IPS-20b (cell line): Measurements from ENCODE around the gene LENG9.
"Not testable (repeated sequence)": the region's sequence is repeated elsewhere in the genome, so short reads cannot be mapped to it uniquely, and the experiment has no call there.

Experiments
- H3K27ac ChIP-seq: one replicate; pipeline ENCODE4 v1.5.1; 2013; ENCODE audit warnings: low read length
- H3K27me3 ChIP-seq: 2 replicates; pipeline ENCODE4 v1.6.1; 2013; ENCODE audit warnings: mild to moderate bottlenecking, low read length, inconsistent platforms; ENCODE audit not compliant: insufficient read depth
- H3K36me3 ChIP-seq: 2 replicates; pipeline ENCODE4 v1.6.1; 2013; ENCODE audit warnings: low read depth, mild to moderate bottlenecking, inconsistent platforms, low read length, moderate library complexity; ENCODE audit not compliant: insufficient read depth
- H3K4me1 ChIP-seq: 2 replicates; pipeline ENCODE4 v1.6.1; 2013; ENCODE audit warnings: mild to moderate bottlenecking, control low read depth, inconsistent platforms, low read length, moderate library complexity; ENCODE audit not compliant: insufficient read depth
- H3K4me3 ChIP-seq: 2 replicates; pipeline ENCODE4 v1.5.1; 2013; ENCODE audit warnings: mild to moderate bottlenecking, low read length, inconsistent platforms
- H3K9ac ChIP-seq: 2 replicates; pipeline ENCODE4 v1.6.1; 2013; ENCODE audit warnings: low read depth, mild to moderate bottlenecking, inconsistent platforms, low read length, moderate library complexity
- H3K9me3 ChIP-seq: 2 replicates; pipeline ENCODE4 v1.6.1; 2013; ENCODE audit warnings: mild to moderate bottlenecking, low read depth, low read length, inconsistent platforms; ENCODE audit not compliant: insufficient read depth

The LENG9 gene

GRCh38 chr19:54463531-54464043 is at the start of gene LENG9:
Gene LENG9, minus strand, starts transcription at chr19:54463778. Its CDS starts 252 bp downstream, at chr19:54463526.
- H3K27ac ChIP-seq, result peak within 1 kb of the TSS; percentile 95
- H3K27me3 ChIP-seq, result peaks cover 17% of the 10 kb centered on the region
- no peaks in the 10 kb centered on the region for H3K9me3 ChIP-seq
- H3K4me3 ChIP-seq, result peak within 1 kb of the TSS; percentile 88
- peaks cover 34% of the 10 kb centered on the region for H3K36me3 ChIP-seq
- H3K9ac ChIP-seq, result peak within 1 kb of the TSS; percentile 88
- H3K4me1 ChIP-seq, result no peaks in the 10 kb centered on the region

GRCh38 chr19:54509200-54509940 is 45.8 kb upstream of the LENG9 start:
- not testable (repeated sequence) for H3K4me3 ChIP-seq, H3K27me3 ChIP-seq, H3K9ac ChIP-seq, H3K36me3 ChIP-seq, H3K4me1 ChIP-seq, H3K27ac ChIP-seq
- peaks cover 13% of the 10 kb centered on the region for H3K9me3 ChIP-seq

- H3K27me3 ChIP-seq, H3K27ac ChIP-seq, H3K4me1 ChIP-seq, H3K9ac ChIP-seq, H3K36me3 ChIP-seq, H3K4me3 ChIP-seq: not testable (repeated sequence)
- H3K9me3 ChIP-seq, result peaks cover 15% of the 10 kb centered on the region; the same call in 1 of the 2 replicates
These were observed 44.9 kb upstream of the LENG9 start for GRCh38 chr19:54508487-54508886.

- Histone ChIP-seq H3K27ac (no peak overlapping the region), H3K36me3 (no peaks in the 10 kb centered on the region), H3K4me1 (no peaks in the 10 kb centered on the region), H3K27me3 (no peaks in the 10 kb centered on the region), H3K9me3 (peaks cover 18% of the 10 kb centered on the region; the same call in 1 of the 2 replicates), H3K9ac (no peak overlapping the region), H3K4me3 (no peak overlapping the region)
These were observed 44.2 kb upstream of the LENG9 start for GRCh38 chr19:54507824-54508223.

GRCh38 chr19:54507038-54507717 is 43.6 kb upstream of the LENG9 start:
- H3K4me3 ChIP-seq, H3K36me3 ChIP-seq, H3K27me3 ChIP-seq, H3K9ac ChIP-seq, H3K27ac ChIP-seq, H3K4me1 ChIP-seq: not testable (repeated sequence)
- H3K9me3 ChIP-seq, result peaks cover 23% of the 10 kb centered on the region; the same call in 1 of the 2 replicates

- H3K27me3 ChIP-seq, result no peaks in the 10 kb centered on the region
- H3K27ac ChIP-seq, result no peak overlapping the region
- no peak overlapping the region; the same call in 1 of the 2 replicates for H3K4me3 ChIP-seq
- H3K4me1 ChIP-seq, result no peaks in the 10 kb centered on the region
- no peak overlapping the region for H3K9ac ChIP-seq
- H3K36me3 ChIP-seq, result no peaks in the 10 kb centered on the region
- peaks cover 26% of the 10 kb centered on the region; the same call in 1 of the 2 replicates for H3K9me3 ChIP-seq
These were observed 42.5 kb upstream of the LENG9 start for GRCh38 chr19:54506079-54506478.

- not testable (repeated sequence) for H3K36me3 ChIP-seq, H3K4me3 ChIP-seq, H3K27me3 ChIP-seq, H3K4me1 ChIP-seq, H3K9ac ChIP-seq, H3K27ac ChIP-seq
- H3K9me3 ChIP-seq, result peaks cover 31% of the 10 kb centered on the region
These were observed 42.0 kb upstream of the LENG9 start for GRCh38 chr19:54505542-54505941.

GRCh38 chr19:54502518-54503048 is 39.0 kb upstream of the LENG9 start, which contains the start of gene LAIR2:
Gene LAIR2, plus strand, starts transcription at chr19:54502831. Its CDS starts 88 bp downstream, at chr19:54502919.
- Histone ChIP-seq H3K36me3 (no peaks in the 10 kb centered on the region), H3K4me1 (no peaks in the 10 kb centered on the region), H3K9me3 (peaks cover 42% of the 10 kb centered on the region), H3K4me3 (no peak within 1 kb of the TSS), H3K27me3 (no peaks in the 10 kb centered on the region), H3K27ac (no peak within 1 kb of the TSS), H3K9ac (no peak within 1 kb of the TSS)

GRCh38 chr19:54498451-54498772 is 34.8 kb upstream of the LENG9 start:
- not testable (repeated sequence) for H3K4me3 ChIP-seq, H3K27me3 ChIP-seq, H3K9ac ChIP-seq, H3K4me1 ChIP-seq, H3K36me3 ChIP-seq, H3K27ac ChIP-seq
- H3K9me3 ChIP-seq, result peaks cover 48% of the 10 kb centered on the region

GRCh38 chr19:54497747-54498450 is 34.3 kb upstream of the LENG9 start:
- peaks cover 49% of the 10 kb centered on the region for H3K9me3 ChIP-seq
- not testable (repeated sequence) for H3K4me3 ChIP-seq, H3K27me3 ChIP-seq, H3K27ac ChIP-seq, H3K36me3 ChIP-seq, H3K9ac ChIP-seq, H3K4me1 ChIP-seq

GRCh38 chr19:54495284-54495683 is 31.7 kb upstream of the LENG9 start:
- H3K27me3 ChIP-seq, H3K36me3 ChIP-seq, H3K4me3 ChIP-seq, H3K4me1 ChIP-seq, H3K9ac ChIP-seq, H3K27ac ChIP-seq: not testable (repeated sequence)
- peaks cover 38% of the 10 kb centered on the region for H3K9me3 ChIP-seq
